Skin epidermis (tissue), 12 donors: ENCODE data around the gene NPEPL1.

Experiments
- H3K27ac ChIP-seq, 21 experiments: fragments of 200-600 bp; sonication (generic) in 11 of 21; one replicate each; pipeline ENCODE4 v1.5.0; 2020; ENCODE audit warnings: mild to moderate bottlenecking in 3 of 21, inconsistent platforms in 2 of 21, moderate library complexity in 2 of 21
- H3K4me3 ChIP-seq, 7 experiments: fragments of 200-600 bp; sonication (generic) in 2 of 7; one replicate each; pipeline ENCODE4 v1.5.0; 2020; ENCODE audit warnings: inconsistent platforms in 2 of 7, mild to moderate bottlenecking in 2 of 7, moderate library complexity in 1 of 7

Gene NPEPL1

DNA sequence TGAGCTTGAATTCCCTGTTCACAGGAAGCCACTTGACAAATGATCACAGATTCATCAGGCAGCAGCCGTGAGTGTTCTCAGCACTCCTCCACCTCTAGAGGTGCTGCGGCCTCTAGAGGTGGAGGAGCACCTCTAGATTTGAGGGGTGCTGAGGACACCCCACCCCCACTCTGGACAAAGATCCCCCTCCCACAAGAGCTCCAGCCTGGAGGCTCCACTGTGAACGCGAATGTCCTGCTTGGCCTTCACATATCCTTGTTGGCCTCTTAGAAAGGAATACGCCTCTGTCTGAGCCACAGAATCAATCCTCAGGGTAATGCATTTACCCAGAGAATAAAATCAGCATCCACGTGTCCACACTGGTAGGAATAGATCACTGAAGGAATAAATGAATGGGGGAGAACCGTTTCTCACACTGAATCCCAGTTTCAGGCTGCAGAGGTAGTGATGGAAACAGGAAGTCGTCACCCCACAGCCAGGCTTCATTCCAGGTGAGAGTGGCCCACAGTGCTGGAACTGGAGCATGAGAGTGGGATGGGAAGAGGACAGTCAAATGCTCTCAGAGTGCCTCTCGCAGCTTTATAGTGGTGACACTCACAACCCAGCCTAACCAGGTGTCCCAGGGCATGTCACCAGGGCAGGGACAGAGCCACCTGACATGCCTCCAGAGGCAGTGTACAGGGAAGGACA is 16.6 kb downstream of the NPEPL1 start:
- Histone ChIP-seq H3K27ac (no peak overlapping the region), H3K4me3 (no peak overlapping the region)

DNA sequence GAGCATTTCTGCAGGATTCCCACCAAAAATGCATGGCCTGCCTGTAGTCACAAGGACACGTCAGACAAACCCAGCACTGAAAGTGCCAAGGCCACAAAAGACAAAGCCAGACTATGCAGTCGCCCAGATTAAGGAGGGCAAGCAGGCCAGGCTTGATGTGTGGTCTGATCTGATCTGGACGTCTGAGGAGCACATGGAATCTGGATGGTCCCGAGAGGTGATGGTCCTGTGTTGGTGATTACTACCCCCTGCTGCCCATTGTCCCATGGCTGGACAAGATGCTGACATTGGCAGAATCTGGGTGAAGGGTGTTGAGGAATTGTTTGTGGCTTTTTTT is 17.1 kb downstream of the NPEPL1 start:
- H3K4me3 ChIP-seq, result no peak overlapping the region
- H3K27ac ChIP-seq, result no peak overlapping the region

DNA sequence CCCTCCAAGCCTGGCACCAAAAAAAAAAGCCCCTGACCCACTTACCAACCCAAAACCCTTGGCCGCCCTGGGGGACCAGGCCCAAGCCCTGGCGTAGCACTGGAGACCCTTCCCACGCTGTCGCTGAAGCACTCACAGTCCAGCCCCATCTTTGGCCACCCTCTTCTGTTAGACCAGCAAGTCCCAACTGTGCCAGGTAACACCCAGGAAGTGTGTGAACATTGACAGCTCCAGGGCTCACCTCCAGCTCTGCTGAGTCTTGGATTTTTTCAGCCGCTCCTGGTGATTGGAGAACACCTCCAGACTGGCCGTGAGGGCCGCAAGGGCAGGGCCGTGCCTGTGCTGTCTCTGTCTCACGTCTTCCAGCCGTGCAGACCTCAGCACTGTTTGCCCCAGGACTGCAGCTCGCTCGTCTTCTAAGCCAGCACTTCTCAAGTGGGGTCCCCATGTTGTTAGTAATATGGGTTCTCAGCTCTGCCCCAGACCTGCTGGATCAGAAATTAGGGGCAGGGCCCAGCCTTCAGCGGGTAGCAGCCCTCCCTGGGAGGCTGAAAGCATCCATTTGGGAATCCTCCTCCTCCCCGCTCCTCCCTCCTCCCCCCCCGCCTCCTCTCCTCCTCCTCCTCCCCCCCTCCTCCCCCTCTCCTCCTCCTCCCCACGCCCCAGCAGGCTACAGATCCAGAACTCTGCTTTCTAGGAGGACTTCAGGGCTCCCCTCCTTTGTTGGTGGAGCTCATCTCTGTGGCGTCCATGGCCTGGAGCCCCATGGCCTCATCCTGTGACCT is 18.1 kb downstream of the NPEPL1 start:
- Histone ChIP-seq H3K27ac (no peak overlapping the region), H3K4me3 (no peak overlapping the region)

DNA sequence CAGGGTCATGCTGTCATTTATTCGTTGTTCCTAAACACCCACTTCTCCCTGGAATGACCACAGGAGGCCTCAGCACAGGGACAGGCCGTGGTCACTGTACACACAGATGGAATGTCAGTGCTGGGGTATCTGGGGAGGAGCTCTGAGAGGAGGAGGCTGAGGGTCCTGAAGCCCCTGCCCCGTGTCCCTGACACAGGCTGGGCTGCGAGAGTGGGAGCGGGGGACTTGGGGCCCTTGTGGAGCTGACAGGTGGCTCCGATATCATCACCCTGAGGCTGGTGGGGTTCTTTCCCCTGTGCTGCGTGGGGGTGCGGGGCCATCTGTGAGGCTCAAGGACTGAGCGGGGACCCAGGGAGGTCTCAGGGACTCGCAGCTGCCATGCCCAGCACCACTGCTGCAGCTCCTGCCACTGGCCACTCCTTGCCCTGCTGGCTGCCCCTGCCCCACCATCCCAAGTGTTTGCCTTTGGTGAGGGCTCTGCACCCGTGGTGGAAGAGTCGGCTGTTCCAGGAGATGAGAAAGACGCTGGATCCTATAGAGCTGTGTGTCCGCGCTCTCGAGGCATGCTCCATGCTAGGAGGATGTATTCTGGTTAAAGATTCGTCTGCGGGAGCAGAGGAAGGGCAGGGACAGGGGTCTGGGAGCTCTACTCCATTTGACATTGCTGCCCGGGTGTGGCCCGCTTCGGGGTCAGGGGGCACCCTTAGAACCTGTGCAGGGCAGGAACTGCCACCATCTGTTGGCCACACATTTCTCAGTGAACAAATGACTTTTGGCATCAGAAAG is 18.9 kb downstream of the NPEPL1 start:
- H3K4me3 ChIP-seq, result no peak overlapping the region
- no peak overlapping the region for H3K27ac ChIP-seq

DNA sequence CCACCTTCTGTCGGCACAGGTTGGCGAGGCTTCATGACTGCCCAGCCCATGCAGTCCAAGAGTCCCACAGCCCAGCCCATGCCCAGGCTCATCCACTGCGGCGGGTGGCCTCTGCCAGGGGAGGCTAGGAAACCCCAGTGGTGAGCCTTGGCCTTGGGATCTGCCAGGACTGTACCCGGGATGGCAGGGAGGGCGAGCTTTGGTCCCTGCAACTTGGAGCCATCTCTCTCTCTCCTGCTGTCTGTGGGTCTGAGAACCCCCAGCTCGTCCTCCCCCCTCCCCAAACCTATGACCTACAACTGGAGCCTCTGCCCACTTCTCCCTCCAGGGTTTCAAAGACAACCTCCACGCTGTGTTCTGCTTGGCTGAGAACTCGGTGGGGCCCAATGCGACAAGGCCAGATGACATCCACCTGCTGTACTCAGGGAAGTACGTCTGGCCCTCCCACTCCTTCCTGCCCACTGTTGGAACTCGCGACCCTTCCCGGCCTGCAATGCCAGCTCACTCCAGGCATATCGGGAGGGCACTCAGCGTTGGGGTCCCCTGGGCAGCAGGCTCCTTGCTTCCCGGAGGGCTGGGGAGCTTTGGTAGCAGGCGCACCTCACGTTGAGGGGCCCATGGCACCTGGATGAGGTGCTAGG is 19.7 kb downstream of the NPEPL1 start:
- no peak overlapping the region for H3K4me3 ChIP-seq

DNA sequence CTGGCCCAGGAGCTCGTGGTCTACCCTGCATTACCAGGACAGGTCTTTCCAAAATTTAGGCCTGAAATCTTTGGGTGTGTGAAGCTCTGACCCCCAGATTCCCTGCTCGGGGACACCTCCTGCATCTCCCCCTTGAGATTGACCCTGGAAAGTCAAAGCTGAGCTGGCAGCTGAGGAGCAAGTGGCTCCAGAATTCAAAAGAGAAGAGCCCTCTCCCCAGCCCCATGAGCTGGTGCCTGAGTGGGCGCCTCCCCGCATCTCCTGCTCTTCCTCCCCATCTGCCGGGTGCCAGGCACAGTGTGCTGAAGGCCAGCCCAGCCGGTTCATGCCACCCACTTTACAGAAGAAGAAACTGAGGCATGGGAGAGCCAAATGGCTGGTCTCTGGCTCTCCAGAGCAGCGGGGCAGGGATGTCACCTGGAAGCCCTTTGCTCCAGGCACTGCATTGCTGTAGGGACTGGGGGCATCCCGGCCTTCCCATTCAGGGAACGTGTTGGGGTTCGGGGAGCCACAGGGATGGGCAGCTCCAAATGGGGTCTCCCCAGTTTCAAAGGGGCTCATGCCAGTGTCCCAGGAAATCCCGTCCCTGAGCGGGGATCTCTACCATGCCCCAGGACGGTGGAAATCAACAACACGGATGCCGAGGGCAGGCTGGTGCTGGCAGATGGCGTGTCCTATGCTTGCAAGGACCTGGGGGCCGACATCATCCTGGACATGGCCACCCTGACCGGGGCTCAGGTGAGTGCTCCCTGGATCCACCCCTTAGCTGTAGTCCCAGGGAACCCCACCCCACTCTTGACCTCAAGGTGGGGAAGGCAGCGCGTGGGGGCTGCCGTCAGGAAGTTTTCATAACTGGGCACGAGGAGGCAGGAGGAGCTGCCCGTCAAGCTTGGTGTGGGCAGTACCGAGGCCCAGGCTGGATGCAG is 20.5 kb downstream of the NPEPL1 start:
- Histone ChIP-seq H3K4me3 (no peak overlapping the region), H3K27ac (no peak overlapping the region)

More for the DNA sequence above, 19.7 kb downstream of the NPEPL1 start:
- H3K27ac ChIP-seq, result no peak overlapping the region

DNA sequence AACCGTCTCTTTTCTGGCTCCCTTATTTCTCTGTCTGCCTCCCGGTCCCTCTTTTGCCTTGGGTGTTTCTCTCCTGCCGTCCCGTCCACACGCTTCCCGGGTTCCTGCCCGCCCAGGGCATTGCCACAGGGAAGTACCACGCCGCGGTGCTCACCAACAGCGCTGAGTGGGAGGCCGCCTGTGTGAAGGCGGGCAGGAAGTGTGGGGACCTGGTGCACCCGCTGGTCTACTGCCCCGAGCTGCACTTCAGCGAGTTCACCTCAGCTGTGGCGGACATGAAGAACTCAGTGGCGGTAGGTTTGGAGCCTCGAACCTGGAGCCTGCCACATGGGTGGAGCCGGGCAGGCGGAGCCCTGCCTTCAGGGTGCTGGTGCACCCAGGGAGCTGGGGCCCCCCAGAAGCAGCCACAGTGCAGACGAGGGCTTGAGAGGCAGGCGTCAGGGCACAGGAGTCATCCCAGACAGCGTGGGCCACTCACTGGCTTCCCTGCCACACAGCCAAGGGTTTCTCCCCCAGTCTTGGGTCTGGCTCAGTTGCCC is 21.3 kb downstream of the NPEPL1 start:
- Histone ChIP-seq H3K4me3 (no peak overlapping the region), H3K27ac (no peak overlapping the region)

DNA sequence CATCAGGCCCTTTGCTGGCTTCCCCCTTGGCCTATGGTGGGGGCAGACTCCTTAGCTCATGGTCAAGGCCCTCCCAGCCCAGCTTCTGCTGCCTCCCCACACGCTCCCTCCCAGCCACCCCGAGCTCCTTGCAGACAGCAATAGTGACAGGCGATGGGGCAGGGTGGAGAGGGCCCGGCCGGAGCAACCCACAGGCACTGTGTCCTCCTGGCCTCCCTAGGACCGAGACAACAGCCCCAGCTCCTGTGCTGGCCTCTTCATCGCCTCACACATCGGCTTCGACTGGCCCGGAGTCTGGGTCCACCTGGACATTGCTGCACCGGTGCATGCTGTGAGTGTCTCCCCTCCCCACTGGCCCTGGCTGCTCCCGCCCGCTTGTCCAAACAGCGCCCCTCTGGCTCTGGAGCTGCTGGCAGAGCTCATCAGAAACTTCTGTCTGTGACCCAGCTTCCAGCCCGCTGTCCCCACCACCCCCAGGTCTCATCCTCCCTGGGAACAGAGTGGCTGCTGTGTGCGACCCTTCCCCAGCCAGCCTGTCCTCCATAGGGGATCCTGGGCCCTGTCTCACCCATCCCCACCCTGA is 21.8 kb downstream of the NPEPL1 start:
- no peak overlapping the region for H3K27ac ChIP-seq
- no peak overlapping the region for H3K4me3 ChIP-seq

DNA sequence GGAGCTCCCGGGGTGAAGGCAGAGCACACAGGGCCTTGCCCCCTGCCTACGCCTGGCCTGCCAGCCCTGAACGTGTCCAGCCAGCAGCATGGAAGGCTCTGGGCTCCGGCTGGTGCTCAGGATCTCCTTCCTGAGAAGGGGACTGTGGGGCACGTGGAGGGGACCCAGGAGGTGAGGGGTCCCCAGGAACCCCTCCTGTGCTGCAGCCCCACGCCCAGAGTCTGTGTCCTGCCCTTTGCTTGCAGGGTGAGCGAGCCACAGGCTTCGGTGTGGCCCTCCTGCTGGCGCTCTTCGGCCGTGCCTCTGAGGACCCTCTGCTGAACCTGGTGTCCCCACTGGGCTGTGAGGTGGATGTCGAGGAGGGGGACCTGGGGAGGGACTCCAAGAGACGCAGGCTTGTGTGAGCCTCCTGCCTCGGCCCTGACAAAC is 22.3 kb downstream of the NPEPL1 start:
- no peak overlapping the region for H3K4me3 ChIP-seq
- no peak overlapping the region for H3K27ac ChIP-seq

DNA sequence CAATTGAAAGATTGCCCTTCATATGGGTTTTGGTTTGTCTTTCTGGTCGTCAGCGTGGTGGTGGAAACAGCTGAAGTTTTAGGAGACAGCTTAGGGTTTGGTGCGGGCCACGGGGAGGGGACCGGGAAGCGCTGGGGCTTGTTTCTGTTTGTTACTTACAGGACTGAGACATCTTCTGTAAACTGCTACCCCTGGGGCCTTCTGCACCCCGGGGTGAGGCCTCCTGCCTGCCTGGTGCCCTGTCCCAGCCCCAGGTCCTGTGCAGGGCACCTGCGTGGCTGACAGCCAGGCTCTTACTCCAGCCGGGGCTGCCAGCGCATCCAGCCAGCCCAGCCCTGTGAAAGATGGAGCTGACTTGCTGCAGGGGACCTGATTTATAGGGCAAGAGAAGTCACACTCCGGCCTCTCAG is 22.8 kb downstream of the NPEPL1 start:
- H3K27ac ChIP-seq, result no peak overlapping the region
- H3K4me3 ChIP-seq, result no peak overlapping the region

DNA sequence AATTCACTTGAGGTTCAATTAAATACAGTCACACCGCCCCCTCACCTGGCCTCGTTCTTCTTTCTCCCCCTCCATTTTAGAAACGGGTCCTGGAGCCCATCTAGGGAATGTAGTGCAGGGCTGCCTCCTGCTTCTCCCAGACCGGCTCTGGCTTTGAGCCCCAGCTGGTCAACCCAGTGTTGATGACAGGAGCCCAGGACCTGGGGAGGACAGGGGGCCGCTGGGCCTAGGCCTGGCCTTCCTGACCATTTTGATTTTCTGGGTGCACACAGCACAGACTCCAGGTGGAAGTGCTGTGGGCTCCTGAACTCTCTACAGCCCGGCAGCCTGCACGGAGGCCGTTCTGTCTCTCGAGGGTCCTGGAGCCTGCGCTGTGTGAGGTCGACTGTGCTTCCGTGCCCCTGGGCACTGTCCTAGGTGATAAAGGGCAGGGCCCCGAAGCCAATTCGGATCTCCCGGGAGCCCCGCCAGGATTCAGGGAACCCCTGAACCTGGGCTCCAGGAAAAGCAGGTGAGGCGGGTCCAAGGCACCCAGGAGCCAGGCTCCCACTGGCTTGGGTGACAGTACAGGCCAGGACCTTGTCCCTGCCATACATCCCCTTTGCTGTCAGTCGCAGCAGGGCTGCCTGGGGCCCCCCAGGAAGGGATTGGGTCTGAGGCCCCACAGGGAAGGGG is 23.3 kb downstream of the NPEPL1 start:
- H3K4me3 ChIP-seq, result no peak overlapping the region

DNA sequence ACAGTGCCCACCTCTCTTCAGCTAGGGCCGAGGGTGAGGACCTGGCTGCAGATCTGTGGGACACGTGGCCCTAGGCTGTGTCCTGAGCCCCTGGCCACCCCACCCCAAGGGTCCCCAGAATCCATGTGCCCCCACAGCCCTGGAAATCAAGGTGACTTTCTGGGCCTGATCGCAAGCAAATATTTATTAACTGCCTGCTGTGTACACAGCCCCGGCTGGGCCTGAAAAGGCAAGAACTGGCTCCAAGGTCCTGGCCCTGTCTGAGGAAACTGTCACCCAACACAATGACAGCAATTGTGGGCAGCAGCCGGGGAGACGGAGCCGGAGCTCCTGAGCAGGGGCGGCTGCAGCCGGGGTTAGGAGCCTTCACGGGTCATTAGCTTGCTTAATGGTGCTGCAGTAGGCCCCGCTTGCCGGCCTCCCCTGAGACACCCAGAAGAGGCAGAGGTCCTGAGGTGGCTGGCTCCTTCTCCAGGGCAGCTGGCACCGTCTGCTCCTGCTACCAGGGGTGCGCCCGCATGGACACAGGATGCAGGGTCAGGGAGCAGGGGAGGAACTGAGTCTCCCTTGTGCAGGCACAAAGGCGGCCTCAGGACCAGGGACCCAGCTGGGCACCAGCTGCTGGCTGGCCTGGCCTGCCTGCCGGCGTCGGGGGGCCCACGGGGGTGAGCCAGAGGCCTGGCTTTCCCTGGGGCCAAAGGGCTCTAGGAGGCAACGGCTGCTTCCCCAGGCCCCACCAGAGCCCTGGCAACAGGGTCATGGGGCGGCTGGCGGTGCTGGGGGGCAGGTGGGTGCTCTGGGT is 24.1 kb downstream of the NPEPL1 start:
- no peak overlapping the region for H3K27ac ChIP-seq

More for the DNA sequence above, 23.3 kb downstream of the NPEPL1 start:
- no peak overlapping the region for H3K27ac ChIP-seq

DNA sequence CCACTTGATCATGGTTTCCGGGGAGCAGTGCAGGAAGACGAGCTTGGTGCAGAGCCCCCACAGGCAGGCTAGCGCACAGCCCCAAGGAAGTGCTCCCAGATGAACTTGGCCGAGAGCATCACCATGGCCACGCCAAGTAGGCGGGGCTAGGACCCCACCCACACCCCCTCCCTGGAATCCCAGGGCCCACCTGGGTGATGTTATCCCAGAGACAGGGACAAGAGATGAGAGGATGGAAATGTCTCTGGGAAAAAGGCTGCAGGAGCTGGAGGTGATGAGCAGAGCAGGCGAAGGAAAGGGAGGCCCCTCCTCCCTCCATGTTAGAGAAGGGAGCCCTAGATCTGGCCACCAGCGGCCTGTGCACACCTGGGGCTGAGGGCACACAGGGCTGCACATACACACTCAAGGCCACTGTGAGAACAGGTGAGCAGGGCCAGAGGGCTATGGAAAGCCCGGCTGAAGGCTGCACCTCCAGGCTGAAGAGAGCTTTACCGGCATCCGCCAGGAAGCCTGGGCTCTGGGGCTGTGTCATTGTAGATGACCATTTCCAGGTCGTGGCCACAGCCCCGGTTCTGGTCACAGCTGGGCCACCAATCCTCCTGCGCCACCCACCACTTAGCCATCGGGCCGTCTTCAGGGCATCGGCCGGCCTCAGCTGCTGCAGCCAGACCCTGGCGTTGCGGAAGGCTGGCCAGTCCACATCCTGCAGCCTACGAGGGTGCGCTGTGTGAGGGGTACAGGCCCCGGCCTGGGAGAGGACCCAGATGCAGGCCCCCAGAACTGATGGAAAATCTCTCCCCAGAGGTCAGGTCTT is 24.9 kb downstream of the NPEPL1 start:
- H3K27ac ChIP-seq, result no peak overlapping the region
- no peak overlapping the region for H3K4me3 ChIP-seq

More for the DNA sequence above, 24.1 kb downstream of the NPEPL1 start:
- no peak overlapping the region for H3K4me3 ChIP-seq

DNA sequence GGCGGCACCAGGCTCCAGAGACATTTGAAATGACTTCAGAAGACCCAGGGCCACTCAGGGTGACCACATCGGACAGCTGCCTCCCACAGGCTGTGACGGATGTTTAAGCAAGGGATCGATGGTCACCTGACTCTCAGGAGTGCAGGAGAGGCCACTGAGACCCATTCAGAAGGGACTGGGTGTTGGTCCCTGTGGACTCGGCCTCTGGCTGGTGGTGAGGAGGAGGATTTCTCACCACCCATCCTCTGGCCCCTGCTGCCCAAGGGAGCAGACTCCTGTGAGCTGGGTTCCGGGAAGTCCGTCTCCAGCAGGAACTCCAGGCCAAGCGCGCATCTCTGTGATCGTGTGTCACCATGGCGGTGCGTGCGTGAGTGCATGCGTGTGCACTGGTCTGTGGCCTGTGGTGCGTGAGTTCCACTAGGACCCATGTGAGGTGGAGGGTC is 25.5 kb downstream of the NPEPL1 start:
- no peak overlapping the region for H3K4me3 ChIP-seq
- no peak overlapping the region for H3K27ac ChIP-seq

DNA sequence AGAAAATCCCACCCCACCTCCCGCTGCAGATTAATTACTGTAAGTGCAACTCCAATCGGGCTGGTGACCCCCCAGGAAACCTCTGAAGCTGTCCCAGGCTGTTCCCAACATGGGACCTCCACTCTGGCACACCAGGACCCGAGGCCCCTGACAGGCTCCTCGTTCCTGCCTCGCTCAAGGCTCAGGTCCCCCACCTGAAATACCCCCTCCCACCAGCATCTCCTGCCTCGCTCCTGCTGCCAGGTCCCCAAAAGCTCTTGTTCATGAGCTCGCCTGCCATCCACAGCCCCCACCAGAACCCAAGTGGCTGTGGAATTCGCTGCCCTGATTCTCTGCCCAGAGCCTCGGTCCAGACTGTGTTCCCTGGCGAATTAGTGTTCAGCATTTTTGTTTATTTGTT is 26.1 kb downstream of the NPEPL1 start:
- Histone ChIP-seq H3K27ac (no peak overlapping the region), H3K4me3 (no peak overlapping the region)

DNA sequence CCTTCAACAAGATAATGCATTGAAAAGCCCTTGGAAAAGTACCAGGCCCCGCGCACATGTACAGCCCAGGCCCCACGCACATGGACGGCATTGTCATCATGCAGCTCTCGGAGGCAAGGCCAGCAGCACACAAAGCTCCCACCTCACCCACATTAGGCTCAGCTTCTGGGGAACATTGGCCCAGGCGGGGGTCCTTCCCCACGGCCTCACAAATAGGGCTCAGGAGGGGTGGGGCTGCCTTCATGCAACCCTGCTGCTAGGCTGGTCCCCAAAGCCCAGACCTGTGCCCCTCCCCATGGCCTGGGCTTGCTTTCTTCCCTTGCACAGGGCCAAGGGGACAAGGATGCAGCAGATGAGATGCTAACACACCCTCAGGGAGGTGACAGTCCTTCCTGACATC is 26.7 kb downstream of the NPEPL1 start:
- Histone ChIP-seq H3K27ac (no peak overlapping the region), H3K4me3 (no peak overlapping the region)
